Esophagus squamous epithelium (tissue), 4 donors: Measurements from ENCODE around the gene SFTPD.

Experiments
- POLR2A ChIP-seq, 4 donors: fragments of 450-650 bp; IDR thresholded peaks; one replicate each; pipeline ENCODE4 v1.6.1; 2017; ENCODE audit warnings: antibody characterized with exemption in 4 of 4, mild to moderate bottlenecking in 4 of 4, moderate library complexity in 3 of 4
- TF ChIP-seq, protein P1 (sequence below), 6 experiments: fragments of 450-650 bp in 4 of 6; fragments of 200-600 bp in 2 of 6; sonication (generic) in 2 of 6; IDR thresholded peaks; one replicate each; pipeline ENCODE4 v1.5.1; 2016 to 2019; ENCODE audit warnings: antibody characterized with exemption in 6 of 6, mild to moderate bottlenecking in 4 of 6, moderate library complexity in 4 of 6

DNA sequence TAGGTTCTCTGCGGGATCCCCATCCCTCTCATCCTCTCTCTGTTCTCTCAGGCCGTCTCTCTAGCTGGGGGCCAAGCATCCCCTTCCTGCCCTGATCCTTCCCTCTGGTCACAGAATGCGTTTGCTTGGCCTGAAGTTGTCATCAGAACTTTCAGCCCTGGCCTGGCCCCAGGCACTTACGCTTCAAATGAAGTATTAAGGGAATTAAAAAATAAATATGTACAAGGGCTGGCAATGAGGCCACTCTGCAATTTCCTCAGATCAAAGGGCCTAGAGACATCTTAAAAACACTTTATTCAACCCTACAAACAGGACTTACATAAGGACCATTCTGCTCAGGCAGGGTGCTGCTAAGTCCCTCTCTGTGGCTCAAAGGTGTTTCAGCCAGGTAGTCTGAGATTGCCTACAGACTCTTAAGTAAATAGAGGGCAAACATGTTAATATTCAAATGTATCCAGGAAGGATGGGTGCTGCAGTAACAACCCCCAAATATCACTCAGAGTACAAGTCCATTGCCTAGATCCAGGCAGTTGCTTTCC is 16.0 kb downstream of the SFTPD start:
- TF ChIP-seq, protein P1, sequence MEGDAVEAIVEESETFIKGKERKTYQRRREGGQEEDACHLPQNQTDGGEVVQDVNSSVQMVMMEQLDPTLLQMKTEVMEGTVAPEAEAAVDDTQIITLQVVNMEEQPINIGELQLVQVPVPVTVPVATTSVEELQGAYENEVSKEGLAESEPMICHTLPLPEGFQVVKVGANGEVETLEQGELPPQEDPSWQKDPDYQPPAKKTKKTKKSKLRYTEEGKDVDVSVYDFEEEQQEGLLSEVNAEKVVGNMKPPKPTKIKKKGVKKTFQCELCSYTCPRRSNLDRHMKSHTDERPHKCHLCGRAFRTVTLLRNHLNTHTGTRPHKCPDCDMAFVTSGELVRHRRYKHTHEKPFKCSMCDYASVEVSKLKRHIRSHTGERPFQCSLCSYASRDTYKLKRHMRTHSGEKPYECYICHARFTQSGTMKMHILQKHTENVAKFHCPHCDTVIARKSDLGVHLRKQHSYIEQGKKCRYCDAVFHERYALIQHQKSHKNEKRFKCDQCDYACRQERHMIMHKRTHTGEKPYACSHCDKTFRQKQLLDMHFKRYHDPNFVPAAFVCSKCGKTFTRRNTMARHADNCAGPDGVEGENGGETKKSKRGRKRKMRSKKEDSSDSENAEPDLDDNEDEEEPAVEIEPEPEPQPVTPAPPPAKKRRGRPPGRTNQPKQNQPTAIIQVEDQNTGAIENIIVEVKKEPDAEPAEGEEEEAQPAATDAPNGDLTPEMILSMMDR (IDR thresholded peaks at IDR 0.05), result no peak
- no peak for TF ChIP-seq POLR2A (IDR thresholded peaks at IDR 0.05)
